Measurements from ENCODE around the gene DBNL.

DNA sequence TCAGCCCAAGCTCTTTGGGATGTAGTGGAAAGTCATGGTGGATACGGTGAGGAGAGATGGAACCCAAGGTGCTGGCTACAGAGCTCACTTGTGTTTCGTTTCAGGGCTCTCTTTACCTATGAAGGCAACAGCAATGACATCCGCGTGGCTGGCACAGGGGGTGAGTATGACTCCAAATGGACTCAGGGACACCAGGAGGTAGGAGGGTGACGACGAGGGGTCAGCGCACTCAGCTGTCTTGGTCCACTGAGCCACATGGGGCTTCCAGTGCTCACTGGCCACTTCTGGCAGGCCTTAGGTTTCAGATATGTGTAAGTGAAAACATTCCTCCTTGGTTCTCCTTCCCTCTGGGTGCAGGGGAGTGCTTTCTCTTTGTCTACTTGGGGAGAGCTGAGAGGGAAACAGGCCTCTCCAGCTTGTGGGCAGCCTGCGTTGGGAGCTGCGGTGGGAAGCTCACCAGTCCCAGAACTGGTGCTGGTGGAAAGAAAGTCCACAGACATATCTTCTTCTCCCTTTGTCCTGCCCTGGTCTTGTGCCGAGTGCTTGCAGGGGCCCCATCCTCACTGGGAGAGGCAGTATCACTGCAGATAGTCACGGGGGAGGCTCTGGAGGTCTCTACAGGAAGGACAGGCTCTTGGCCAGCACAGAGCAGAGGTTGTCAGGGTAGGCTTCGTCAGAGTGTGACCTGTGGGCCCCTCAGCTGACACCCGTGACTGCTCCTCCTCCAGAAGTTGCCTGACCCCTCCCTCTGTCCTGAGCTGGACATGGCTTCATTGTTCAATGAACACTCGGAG is 5.8 kb downstream of the DBNL start:
- TF ChIP-seq, protein P1, sequence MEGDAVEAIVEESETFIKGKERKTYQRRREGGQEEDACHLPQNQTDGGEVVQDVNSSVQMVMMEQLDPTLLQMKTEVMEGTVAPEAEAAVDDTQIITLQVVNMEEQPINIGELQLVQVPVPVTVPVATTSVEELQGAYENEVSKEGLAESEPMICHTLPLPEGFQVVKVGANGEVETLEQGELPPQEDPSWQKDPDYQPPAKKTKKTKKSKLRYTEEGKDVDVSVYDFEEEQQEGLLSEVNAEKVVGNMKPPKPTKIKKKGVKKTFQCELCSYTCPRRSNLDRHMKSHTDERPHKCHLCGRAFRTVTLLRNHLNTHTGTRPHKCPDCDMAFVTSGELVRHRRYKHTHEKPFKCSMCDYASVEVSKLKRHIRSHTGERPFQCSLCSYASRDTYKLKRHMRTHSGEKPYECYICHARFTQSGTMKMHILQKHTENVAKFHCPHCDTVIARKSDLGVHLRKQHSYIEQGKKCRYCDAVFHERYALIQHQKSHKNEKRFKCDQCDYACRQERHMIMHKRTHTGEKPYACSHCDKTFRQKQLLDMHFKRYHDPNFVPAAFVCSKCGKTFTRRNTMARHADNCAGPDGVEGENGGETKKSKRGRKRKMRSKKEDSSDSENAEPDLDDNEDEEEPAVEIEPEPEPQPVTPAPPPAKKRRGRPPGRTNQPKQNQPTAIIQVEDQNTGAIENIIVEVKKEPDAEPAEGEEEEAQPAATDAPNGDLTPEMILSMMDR (IDR thresholded peaks at IDR 0.05) = no peak
- TF ChIP-seq EZH2 (IDR thresholded peaks at IDR 0.05; ENCODE audit: borderline replicate concordance, insufficient read depth, low read depth, low read length, poor library complexity, severe bottlenecking) = no peak
